HG02970 (cell line): Measurements from ENCODE around the gene HOXA11.

Source experiments
- ATAC-seq: cut with Tn5 transposase; IDR thresholded peaks from one replicate; pipeline ENCODE4 v1.9.1; 2021; ENCODE audit warnings: mild to moderate bottlenecking, moderate library complexity, moderate number of reproducible peaks; ENCODE audit not compliant: unreplicated experiment, low FRiP score

HOXA11 gene

DNA sequence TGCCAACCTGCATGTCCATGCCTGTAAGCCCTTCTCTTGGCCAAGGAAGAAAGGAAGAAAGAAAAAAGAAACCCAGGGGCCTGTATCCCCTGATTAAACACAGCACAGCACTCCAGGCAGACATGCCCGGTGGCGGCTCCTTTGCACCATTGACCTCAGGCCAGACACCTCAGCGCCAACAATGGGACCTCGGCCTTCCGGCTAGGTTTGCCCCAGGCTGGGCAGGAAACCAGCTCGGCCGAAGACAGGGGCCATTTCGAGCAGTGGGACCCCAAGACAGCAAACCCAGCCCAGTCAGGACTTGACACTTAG, 13.8 kb downstream of the HOXA11 start:
- no peak for ATAC-seq

- no peak for ATAC-seq
Measured at GRCh38 chr7:27170426-27171324, 14.4 kb downstream of the HOXA11 start.

DNA sequence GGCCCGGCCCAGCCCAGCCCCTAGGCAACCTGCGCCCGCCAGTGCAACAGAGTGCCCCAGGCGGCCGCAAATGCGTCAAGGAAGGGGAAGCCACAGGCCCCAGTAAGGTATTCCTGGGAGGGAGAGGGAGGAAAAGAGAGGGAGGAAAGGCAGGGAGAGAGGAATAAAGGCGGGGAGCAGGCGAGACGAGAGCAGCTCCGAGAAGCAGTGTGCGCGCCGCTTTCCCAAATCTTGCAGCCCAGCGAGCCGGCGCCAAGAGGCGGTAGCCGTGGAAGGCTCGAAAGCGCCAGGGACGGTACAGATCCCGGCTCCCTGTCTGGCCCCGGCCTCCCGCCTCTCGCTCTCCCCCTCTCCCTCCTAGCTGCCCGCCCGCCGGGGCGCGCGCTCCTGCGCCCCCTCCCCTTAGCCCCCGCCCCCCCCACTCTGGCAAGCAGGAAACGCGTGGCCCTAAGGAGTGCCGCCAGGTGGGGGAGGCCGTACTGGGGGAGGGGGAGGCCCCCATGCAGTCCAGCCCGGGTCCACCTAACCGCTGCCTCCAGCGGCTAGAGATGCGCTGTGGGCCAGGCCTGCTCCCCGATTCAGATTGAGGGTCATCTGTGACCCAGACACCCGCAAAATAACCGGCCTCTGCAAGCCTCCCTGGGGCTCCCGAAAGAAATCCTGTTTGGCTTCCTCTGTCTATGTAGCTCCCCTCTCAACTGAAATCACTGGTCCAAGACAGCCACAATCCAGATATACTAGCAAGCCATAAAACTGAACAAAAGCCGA, 15.2 kb downstream of the HOXA11 start:
- ATAC-seq = no peak

DNA sequence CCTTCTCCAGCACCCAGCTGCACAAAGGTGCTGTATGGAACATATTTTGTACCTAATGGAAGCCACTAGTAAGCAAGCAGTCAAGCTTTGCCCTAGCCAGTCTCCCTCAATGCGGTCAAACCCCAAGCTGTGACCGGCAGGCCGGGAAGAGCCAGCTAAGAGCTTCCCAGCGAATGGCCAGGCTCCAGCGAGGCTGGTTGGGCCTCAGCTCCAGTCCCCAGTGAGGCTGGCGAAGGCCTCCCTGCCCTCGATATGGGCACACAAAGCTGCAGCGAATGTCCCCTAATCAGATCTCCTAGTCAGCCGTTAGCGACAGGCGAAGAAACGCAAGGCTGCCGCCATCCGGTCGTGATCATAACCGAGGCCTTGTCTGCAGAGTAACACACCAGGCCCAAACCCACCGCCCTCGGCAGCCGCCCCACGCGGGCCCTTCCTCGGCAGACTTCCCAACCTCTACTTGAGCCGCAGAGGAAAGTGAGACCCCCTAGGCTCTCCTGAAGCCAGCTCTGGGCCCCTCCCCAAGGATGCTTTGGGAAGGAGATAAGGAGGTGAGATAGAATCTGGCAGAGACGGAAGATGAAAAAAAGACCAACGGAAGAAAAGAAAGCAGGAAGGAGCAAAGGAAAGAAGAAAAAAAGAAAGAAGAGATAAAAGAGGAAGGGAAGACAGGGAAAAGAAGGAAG, 16.6 kb downstream of the HOXA11 start:
- no peak for ATAC-seq

DNA sequence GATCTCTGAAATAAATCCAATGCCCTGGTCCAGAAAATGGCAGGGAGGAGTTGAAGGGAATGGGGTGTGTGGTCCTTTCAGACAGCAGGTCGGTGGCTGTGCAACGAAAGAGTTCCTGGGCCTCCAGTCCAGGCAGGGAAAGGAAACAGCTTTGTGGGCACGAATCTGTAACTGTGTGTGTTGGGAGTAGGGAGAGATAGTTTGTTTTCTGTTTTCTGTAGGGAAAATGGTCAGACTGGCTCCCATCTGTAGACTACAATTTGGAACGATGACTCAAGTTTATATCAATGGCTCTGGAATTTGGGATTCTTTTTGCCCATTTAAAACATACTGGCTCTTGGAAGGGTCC, 17.1 kb downstream of the HOXA11 start:
- ATAC-seq = no peak

DNA sequence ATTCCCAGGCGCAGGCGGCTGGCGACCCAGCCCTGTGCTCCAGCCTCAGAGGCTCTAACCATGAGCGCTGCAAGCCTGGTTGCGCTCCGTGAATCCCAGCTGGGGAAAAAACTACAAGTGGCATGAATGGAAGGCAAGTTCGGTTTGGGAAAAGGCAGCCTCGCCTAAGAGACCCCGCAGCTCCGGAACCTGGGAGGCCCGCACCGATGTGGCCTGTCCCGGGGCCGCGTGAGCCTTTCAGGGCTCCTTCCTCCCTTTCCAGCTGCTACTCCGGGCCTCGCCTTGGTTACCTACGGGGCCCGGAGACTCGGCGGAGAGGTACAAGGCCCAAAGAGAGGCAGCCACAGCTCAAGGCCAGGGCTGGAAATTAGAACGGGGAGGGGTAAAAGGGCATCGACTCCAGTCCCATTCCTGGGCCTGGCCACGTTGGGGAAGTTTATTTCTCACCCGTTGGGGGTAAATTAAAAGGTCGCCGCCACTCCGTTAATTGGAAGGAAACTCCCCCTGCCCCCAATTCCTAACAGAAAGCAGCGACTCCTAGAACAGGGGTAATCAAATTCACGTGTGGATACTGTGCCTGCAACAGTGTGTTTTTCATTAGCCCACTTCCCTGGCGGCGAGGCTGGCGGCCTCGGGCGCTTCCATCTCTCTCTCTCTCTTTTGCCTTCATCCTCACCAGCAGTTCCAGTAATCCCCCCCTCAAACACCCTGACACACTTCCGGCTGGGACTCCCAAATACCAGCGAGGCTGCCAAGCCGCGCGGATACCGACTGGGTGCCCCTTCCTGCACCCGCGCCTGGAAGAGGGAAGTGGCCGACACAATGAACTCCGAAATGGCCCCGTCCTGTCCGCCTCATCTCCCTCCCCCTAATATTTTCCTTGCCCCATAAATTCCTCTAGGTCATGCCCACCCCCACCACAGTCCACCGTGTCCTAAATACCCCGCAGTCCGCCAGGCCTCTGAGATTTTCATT, 18.2 kb downstream of the HOXA11 start:
- ATAC-seq = no peak

DNA sequence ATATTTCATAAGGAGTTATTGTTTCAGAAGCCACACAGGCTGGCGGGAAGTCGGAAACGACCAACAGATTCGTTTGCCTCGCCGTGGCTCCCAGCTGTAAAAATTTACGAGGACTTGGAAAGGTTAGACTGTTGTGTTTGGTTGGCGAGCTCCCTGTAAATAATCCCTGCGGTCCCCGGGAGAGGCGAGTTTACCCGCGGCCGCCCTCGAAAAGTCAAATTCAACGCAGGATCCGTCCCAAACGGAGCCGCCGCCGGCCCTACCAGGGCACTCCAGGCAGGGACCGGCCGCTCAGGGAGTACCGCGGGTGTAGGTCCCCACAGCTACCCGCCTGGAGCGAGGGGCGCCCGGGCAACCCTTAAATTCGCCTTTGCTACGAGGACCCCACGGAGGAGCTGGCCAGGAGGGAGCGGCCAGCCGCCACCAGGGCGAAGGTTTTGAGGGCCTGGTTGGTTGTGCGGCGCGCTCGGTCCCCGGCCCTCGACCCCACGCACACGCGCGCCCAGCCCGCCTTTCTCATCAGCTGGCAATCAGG, 19.0 kb downstream of the HOXA11 start:
- no peak for ATAC-seq

DNA sequence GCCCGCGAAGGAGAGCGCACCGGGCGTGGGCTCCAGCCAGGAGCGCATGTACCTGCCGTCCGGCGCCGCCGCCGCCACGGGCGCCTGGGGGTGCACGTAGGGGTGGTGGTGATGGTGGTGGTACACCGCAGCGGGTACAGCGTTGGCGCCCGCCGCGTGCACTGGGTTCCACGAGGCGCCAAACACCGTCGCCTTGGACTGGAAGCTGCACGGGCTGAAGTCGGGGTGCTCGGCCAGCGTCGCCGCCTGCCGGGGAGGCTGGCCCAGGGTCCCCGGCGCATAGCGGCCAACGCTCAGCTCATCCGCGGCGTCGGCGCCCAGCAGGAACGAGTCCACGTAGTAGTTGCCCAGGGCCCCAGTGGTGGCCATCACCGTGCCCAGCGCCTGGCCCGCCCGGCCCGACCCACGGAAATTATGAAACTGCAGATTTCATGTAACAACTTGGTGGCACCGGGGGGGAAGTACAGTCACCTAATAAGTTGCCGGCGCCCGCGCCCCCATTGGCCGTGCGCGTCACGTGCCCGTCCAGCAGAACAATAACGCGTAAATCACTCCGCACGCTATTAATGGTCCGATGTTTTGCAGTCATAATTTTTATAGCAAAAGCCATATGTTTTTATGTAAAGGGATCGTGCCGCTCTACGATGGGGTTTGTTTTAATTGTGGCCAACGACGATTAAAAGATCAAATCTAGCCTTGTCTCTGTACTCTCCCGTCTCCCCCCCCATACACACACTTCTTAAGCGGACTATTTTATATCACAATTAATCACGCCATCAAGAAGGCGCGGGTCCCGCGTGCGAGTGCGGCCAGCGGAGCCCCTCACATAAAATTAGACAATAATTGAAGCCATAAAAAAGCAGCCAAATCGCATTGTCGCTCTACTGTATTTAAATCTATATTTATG, 19.7 kb downstream of the HOXA11 start, which contains the start of gene HOXA9:
Gene HOXA9, minus strand, starts transcription at position 449 of the 907 bp plus-strand sequence. Its CDS starts 80 bp downstream, at position 369.
- no peak for ATAC-seq

GRCh38 chr7:27164367-27165088, 20.5 kb downstream of the HOXA11 start:
- ATAC-seq = no peak

- no peak for ATAC-seq
Measured at GRCh38 chr7:27164045-27164366, 21.0 kb downstream of the HOXA11 start.

- no peak for ATAC-seq
Measured at GRCh38 chr7:27163288-27164044, 21.6 kb downstream of the HOXA11 start.

GRCh38 chr7:27162561-27163287, 22.3 kb downstream of the HOXA11 start:
- no peak for ATAC-seq

GRCh38 chr7:27161721-27162560, 23.1 kb downstream of the HOXA11 start:
- no peak for ATAC-seq

DNA sequence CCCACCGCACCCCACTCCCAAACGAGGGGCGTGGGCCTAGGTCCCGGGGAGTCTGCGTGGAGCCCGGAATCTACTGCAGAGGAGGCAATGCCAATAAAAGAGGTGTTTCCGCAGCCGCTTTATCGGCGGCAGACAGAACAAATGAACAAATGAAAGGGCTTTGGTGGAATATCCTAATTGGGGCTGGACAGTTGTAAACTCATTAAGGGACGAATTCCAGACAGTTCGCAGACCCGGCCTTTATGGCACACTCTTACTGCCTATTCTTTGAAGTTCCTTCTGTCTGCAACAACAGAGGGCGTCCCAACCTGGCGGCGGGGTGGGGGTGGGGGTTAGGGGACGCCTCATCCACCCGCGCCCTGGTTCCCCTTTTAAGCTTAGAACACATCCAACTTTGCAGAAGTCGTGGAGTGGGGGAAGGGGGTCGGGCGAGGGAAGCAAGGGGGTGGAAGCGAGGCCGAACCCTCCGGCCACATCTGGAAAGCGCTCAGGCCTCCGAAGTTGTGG, 23.8 kb downstream of the HOXA11 start:
- no peak for ATAC-seq

DNA sequence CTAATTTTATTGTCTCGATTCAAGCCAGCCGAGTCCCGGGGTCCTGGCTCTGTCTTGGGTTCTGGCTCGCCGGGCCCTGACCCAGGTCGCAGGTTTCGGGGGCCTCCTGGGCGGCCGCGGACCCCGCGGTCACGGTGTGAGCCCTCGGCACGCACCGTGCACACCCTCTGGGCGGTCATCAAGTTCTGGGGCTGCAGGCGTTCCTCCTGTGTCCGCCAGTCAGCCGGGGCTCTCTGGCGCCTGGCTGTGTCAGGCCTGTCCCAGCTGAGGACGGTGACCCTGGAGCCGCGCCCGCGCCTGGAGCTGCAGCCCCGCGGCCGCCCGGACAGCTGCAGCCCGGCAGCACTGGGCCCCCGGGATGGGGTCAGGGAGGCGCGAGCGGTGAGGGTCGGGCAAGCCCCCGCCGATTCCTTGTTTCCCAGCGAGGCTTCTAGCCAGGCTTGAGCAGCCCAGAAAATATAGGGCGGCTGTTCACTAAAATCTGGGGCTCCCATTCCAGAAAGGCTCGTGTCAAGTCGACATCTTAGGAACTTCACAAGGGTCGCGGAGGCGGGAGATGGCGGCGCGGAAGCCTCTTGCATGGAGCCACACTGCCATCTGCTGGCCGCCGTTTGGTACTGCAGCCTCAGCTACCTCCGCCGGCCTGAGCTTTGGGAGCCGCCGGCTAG, 24.4 kb downstream of the HOXA11 start:
- ATAC-seq = peak; percentile 53
